Cardiac fibroblast (primary cell): Measurements from ENCODE around the gene CRB2.

ENCODE experiments used
- DNase-seq, 2 donors: peaks; one replicate each; pipeline versions ENCODE4 v3.0.0 to v3.0.0-alpha.2; 2010; ENCODE audit warnings: low read depth in 2 of 2
- H3K4me3 ChIP-seq, 2 donors: replicated peaks in 1 of 2; 1 replicate in 1 of 2; 2 replicates in 1 of 2; pipeline ENCODE4 v1.5.1; 2011; ENCODE audit warnings: low read depth in 2 of 2, low read length in 2 of 2, mild to moderate bottlenecking in 2 of 2, moderate library complexity in 1 of 2
- CTCF ChIP-seq: IDR thresholded peaks from one replicate; pipeline ENCODE4 v1.5.1; 2011; ENCODE audit warnings: low read depth, mild to moderate bottlenecking, low read length, inconsistent platforms

Gene CRB2

GRCh38 chr9:123353984-123354591, 1.9 kb upstream of the CRB2 start:
- TF ChIP-seq CTCF = peak; percentile 87
- DNase-seq = peak; percentile 56 to 72
- H3K4me3 ChIP-seq = no peak overlapping the region

- TF ChIP-seq CTCF = no peak
- no peak for DNase-seq
- H3K4me3 ChIP-seq = no peak overlapping the region
Observed at GRCh38 chr9:123354806-123355508, 1.0 kb upstream of the CRB2 start.

DNA sequence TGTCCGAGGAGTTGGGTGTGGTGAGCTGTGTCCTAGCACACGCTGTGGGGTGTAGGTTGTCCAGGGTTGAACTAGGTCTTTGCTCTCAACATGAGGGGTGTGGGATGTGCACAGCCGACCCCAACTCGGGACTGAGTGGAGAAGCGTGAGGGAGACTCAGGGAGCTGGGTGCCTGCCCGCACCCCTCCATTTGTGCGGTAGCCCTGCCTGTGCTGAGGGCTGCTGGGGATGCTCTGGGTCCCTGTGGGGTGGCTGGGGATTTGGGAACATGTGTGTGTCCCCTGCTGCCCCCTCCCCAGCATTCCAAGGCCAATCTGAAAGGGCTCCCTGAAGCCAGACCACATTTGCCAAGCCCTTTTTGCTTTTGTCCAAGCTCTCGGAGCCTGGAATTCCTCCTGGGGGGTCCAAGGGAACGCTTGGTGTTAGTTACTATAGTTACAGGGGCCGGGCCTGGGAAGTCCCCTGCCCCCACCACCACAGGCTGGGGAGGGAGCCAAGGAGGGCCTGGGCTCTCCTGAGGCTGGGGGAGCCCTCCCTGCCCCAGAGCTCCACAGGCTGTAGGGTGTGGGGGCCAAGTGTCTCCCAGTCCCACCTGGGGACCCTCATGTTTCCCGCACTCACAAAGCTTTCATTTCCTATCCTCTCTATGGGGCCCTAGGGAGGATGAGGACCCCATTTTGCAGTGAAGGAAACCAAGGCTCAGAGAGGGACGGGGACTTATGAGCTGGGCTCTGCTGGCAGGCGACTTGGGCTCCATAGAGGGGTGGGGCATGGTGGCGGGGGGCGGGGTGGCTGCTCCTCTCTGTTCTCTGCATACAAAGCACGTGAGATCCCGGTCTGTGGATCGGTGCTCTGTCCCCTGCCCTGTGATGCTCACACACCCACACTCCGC, 1.1 kb downstream of the CRB2 start:
- no peak overlapping the region for H3K4me3 ChIP-seq
- no peak for TF ChIP-seq CTCF
- DNase-seq = no peak

DNA sequence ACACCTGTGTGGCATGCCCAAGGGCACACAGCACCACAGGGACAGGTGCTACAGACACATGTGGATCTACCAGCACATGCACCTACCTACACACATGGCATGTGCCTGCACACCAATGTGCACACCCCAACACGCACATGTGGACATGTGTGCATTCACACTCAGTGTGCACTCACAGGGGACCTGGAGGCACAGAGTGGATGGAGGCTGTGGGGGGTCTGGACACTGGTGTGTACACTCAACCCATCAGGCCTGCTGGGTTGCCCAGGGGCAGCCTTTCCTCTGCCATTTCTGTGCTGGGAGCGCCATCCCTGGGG, 1.7 kb downstream of the CRB2 start:
- no peak overlapping the region for H3K4me3 ChIP-seq
- TF ChIP-seq CTCF = no peak
- no peak for DNase-seq

- no peak for TF ChIP-seq CTCF
- no peak overlapping the region for H3K4me3 ChIP-seq
- DNase-seq = no peak
Observed at GRCh38 chr9:123358181-123358905, 2.3 kb downstream of the CRB2 start.

GRCh38 chr9:123359106-123359505, 3.1 kb downstream of the CRB2 start:
- DNase-seq = no peak
- no peak for TF ChIP-seq CTCF
- H3K4me3 ChIP-seq = no peak overlapping the region
